Thymus (tissue), 11 donors: ENCODE measurements around the gene ANO10. TPM values are rescaled to one million over a fixed set of nuclear protein-coding genes. Genes with fewer than 3 reads are reported as not detected.
"Not testable (repeated sequence)": the region's sequence is repeated elsewhere in the genome, so short reads cannot be mapped to it uniquely, and the experiment has no call there.

Experiments
- DNase-seq, 9 donors: peaks; one replicate each; pipeline ENCODE4 v3.0.0-alpha.2; 2013; ENCODE audit warnings: low spot score in 9 of 9, low read depth in 6 of 9, missing footprints in 1 of 9
- H3K27ac ChIP-seq, 2 donors: one replicate each; pipeline ENCODE4 v1.5.1; 2013; ENCODE audit warnings: control low read depth in 1 of 2, low read depth in 1 of 2, low read length in 1 of 2, mild to moderate bottlenecking in 1 of 2, moderate library complexity in 1 of 2
- H3K27me3 ChIP-seq, 2 donors: one replicate each; pipeline ENCODE4 v1.5.1; 2013; ENCODE audit warnings: low read length in 1 of 2; ENCODE audit not compliant: control insufficient read depth in 2 of 2, insufficient read depth in 1 of 2
- H3K36me3 ChIP-seq, 2 donors: one replicate each; pipeline ENCODE4 v1.5.1; 2013; ENCODE audit warnings: low read length in 1 of 2, mild to moderate bottlenecking in 1 of 2, moderate library complexity in 1 of 2; ENCODE audit not compliant: control insufficient read depth in 2 of 2, insufficient read depth in 2 of 2
- H3K4me1 ChIP-seq, 2 donors: one replicate each; pipeline ENCODE4 v1.5.1; 2013; ENCODE audit warnings: low read length in 2 of 2; ENCODE audit not compliant: control insufficient read depth in 2 of 2, insufficient read depth in 2 of 2
- H3K4me3 ChIP-seq, 2 donors: one replicate each; pipeline ENCODE4 v1.5.1; 2013; ENCODE audit warnings: low read length in 2 of 2, control low read depth in 1 of 2, mild to moderate bottlenecking in 1 of 2
- H3K9me3 ChIP-seq, 2 donors: one replicate each; pipeline ENCODE4 v1.5.1; 2013; ENCODE audit warnings: low read length in 1 of 2, mild to moderate bottlenecking in 1 of 2; ENCODE audit not compliant: control insufficient read depth in 2 of 2, insufficient read depth in 1 of 2
- WGBS: extraction: QIAGEN DNeasy Blood & Tissue Kit; methylation state at CpG from one replicate; pipeline ENCODE4 v1.1.7; 2013; 5-methylcytosine and 5-hydroxymethylcytosine counted together
- polyA plus RNA-seq: library from polyadenylated mRNA; stranded (reverse); fragments of 200-250 nt; gene quantifications from one replicate; pipeline ENCODE4 v1.2.3, GENCODE V29; 2013
- total RNA-seq: library from RNA; stranded (reverse); fragments of 120-200 nt; gene quantifications from one replicate; pipeline ENCODE4 v1.2.4, GENCODE V29; 2013
- donor health status: healthy.

ANO10 gene
- total and polyA plus RNA-seq, 2 donors, result 5.2 to 8.7 TPM

- not testable (repeated sequence) for H3K4me1 ChIP-seq, H3K27ac ChIP-seq, H3K9me3 ChIP-seq, H3K36me3 ChIP-seq, H3K27me3 ChIP-seq, DNase-seq, H3K4me3 ChIP-seq
- WGBS, result 96% methylated on average over 4 of the region's 4 CpGs
These were observed 28.2 kb downstream of the ANO10 start for GRCh38 chr3:43593588-43593987.

GRCh38 chr3:43591866-43592265 lies 29.9 kb downstream of the ANO10 start:
- not testable (repeated sequence) for H3K9me3 ChIP-seq, H3K36me3 ChIP-seq, H3K27me3 ChIP-seq, H3K4me3 ChIP-seq, DNase-seq, H3K27ac ChIP-seq, H3K4me1 ChIP-seq
- WGBS, result 96% methylated on average over 10 of the region's 10 CpGs

GRCh38 chr3:43587303-43587702 lies 34.5 kb downstream of the ANO10 start:
- Histone ChIP-seq H3K4me3 (no peak overlapping the region), H3K27ac (no peak overlapping the region), H3K27me3 (no peaks in the 10 kb centered on the region), H3K36me3 (no peaks in the 10 kb centered on the region), H3K9me3 (peaks cover 0 to 9% of the 10 kb centered on the region in 2 donors), H3K4me1 (no peaks in the 10 kb centered on the region)
- no peak for DNase-seq
- WGBS, result 99% methylated on average over 3 of the region's 3 CpGs

GRCh38 chr3:43584043-43584826 lies 37.6 kb downstream of the ANO10 start:
- no peaks in the 10 kb centered on the region for H3K9me3 ChIP-seq
- 98% methylated on average over 14 of the region's 14 CpGs for WGBS

DNA sequence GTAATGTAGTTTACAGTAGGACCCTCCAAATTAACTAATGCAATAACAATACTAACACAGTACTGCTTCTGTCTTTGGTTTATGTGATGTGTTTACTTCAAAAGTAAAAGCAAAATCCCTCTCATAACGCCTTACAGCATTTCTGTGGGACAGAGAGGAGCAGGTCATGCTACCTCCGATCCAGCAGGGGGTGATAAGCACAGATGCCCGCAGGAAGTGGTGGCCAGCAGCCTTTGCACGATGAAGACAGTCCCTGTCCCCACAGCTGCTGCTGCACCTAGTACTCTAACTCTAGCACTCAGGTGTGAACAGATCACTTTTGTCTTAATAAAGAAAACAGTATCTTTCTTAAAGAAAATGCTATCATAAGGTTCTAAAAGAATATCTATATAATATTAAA lies 38.3 kb downstream of the ANO10 start:
- Histone ChIP-seq H3K27ac (no peak overlapping the region), H3K4me3 (no peak overlapping the region), H3K9me3 (no peaks in the 10 kb centered on the region), H3K27me3 (no peaks in the 10 kb centered on the region), H3K36me3 (no peaks in the 10 kb centered on the region), H3K4me1 (no peaks in the 10 kb centered on the region)
- WGBS, result 95% methylated on average over 4 of the region's 4 CpGs
- no peak for DNase-seq

More at GRCh38 chr3:43584043-43584826, 37.6 kb downstream of the ANO10 start:
- no peaks in the 10 kb centered on the region for H3K4me1 ChIP-seq
- no peak for DNase-seq
- no peaks in the 10 kb centered on the region for H3K27me3 ChIP-seq
- H3K4me3 ChIP-seq, result no peak overlapping the region
- H3K27ac ChIP-seq, result no peak overlapping the region
- no peaks in the 10 kb centered on the region for H3K36me3 ChIP-seq

DNA sequence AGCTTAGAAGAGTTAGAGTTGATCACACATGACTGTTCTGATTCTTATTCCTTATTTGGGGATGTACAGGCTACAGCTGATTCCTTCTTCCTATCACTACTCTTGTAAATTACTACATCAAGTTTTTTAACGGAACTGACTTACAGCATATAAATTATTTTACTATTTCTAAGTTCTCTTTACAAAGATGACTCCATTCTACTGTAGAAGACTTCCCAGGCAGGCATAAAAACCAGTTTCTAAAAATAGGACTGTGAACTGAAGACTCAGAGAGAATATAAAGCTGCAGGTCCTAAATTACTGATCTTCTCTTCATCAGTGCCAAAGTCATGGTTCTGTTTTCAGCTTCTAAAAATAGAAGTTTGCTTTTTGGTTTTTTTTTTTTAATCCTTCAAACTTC lies 38.9 kb downstream of the ANO10 start:
- DNase-seq, result no peak
- Histone ChIP-seq H3K36me3 (no peaks in the 10 kb centered on the region), H3K27me3 (no peaks in the 10 kb centered on the region), H3K9me3 (no peaks in the 10 kb centered on the region), H3K4me1 (no peaks in the 10 kb centered on the region), H3K4me3 (no peak overlapping the region), H3K27ac (no peak overlapping the region)
- WGBS, result 25% methylated on average over 1 of the region's 1 CpG

DNA sequence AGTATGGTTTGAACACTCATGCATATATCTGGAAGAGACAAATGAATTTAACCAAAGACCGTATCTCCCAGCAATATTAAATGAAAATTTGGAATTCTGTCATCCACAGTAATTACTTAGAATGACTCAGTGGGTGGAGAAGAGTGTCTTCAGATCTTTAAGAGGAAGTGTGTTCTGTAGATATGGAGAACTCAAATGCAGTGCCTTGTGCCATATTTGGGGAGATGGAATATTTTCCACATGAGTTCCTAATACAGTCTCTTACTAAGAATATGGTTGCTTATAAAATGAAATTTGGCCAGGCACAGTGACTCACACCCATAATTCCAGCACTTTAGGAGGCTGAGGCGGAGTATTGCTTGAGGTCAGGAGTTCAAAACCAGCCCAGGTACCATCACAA lies 40.5 kb downstream of the ANO10 start:
- Histone ChIP-seq H3K4me1 (no peaks in the 10 kb centered on the region), H3K9me3 (no peaks in the 10 kb centered on the region), H3K27me3 (no peaks in the 10 kb centered on the region), H3K4me3 (no peak overlapping the region), H3K36me3 (no peaks in the 10 kb centered on the region), H3K27ac (no peak overlapping the region)
- no peak for DNase-seq
- WGBS, result 85% methylated on average over 2 of the region's 2 CpGs

GRCh38 chr3:43580181-43580580 lies 41.6 kb downstream of the ANO10 start:
- Histone ChIP-seq H3K27me3 (no peaks in the 10 kb centered on the region), H3K4me1 (no peaks in the 10 kb centered on the region), H3K36me3 (no peaks in the 10 kb centered on the region), H3K27ac (no peak overlapping the region), H3K9me3 (no peaks in the 10 kb centered on the region), H3K4me3 (no peak overlapping the region)
- DNase-seq, result no peak
- 94% methylated on average over 6 of the region's 6 CpGs for WGBS

- Histone ChIP-seq H3K27me3 (no peaks in the 10 kb centered on the region), H3K4me3 (no peak overlapping the region), H3K27ac (no peak overlapping the region), H3K4me1 (peaks cover 0 to 2% of the 10 kb centered on the region in 2 donors), H3K36me3 (no peaks in the 10 kb centered on the region), H3K9me3 (no peaks in the 10 kb centered on the region)
- WGBS, result 95% methylated on average over 2 of the region's 2 CpGs
- no peak for DNase-seq
These were observed 48.2 kb downstream of the ANO10 start for GRCh38 chr3:43573576-43573975.
